NCI-H226 (cell line): Measurements from ENCODE around the gene HPSE2.

ENCODE experiments used
- DNase-seq: peaks from one replicate; pipeline ENCODE4 v3.0.0-alpha.2; 2015

The HPSE2 gene

DNA sequence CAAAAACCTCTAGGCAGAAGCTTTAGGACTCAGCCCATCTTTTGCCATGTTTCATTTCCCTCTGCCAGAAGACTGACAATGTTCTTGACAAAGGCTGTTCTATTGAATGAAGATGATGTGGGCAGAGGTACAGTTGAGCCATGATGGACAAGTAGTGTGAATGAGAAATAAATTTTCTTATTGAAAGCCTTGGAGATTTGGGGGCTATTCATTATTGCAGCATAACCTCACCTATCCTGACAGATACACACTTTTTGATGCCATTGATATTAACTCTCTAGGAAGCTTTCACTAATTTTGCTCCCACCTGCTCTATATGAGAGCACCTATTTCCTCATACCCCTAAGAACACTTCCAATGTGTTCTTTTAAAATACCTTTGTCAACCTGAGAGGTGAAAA lies 752.0 kb downstream of the HPSE2 start:
- no peak for DNase-seq

DNA sequence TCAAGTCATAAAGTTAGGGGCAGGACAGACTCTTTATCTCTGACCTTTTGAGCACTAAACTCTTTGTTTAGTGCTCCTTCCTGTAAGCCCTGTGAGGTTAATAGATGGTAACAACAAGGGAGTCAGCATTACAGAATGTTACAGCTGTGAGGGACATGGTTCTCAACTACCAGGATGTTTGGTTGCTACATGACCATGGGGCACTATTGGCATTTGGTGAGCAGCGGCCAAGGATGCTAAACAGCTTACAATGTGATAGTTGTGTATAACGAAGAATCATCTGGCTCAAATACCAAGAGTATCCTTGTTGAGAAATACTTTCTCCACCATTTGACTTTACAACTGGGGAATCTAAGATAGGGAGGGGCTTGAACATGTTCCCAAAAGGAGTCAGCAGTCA lies 753.6 kb downstream of the HPSE2 start:
- no peak for DNase-seq

DNA sequence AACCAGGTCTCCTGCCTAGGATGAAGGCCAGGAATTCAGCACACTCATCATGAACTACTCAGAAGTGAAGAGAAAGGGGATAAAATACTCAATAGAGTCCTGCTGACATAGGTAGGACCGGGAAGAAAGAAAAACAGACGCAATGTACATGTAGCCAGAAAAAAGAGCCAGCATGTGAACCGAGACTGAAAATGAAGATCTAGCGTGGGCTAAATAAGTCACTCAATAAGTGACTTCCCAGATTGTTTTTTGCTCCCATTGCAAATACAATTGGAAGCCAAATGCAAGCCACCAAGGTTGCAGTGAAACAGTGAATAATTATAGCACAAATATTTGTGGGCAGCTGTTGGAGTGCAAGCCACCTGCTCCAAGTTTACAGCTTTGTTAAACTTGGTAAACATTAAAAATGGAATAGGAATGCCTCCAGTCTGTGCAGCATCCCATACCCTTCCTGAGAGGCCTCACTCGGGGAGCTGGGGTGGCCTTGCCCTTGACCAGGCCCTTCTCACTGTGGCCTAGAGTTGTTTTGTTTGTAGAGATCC lies 754.2 kb downstream of the HPSE2 start:
- DNase-seq = no peak

DNA sequence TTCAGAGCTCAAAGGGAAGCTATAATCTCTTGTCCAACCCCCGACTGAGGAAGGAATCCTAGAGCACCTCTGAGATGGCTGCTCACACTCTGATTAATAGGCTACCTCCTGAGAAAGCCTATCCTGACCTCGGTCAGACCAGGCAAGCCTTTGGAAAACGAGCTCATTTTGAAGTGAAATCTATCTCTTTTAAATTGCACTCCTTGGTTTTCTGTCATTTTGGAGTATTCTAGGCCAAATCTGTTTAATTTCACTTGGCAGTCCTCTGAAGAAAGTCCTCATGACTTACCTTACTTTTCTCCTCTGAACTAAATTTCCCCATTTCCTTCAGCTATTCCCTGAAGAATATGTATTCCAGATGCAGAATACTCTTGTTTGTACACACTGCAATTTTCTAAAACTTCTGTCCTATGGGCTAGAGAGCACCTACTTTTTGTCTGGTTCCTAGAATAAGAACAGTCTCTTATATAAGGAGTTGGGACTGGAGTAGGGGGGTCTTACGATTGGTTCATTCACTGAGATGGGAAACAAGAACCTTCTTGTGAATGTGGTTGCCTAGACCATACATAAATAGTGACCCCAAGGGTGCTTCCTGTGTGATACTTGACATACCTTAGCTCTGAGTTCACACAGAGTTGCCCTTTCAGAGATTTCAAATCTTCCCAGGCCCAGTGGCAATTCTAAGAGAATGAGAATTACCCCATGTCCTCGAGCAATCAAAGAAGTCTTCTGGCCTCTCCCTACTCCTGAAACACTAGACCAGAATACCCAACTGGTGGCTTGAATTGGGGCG lies 757.0 kb downstream of the HPSE2 start:
- DNase-seq = peak; percentile 40

DNA sequence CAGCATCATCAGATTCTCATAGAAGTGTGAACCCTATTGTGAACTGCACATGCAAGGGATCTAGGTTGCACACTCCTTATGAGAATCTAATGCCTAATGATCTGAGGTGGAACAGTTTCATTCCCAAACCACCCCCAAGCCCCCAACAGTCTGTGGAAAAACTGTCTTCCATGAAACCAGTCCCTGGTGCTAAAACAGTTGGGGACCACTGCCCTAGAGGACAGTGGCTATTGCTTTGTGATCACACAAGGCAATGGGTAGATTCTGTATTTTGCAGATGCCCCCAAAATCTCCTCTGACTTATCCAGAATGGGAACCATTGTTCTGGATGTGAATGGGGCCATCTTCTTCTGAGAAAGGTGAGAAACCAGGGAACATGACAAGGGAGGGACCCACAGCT lies 757.8 kb downstream of the HPSE2 start:
- no peak for DNase-seq

DNA sequence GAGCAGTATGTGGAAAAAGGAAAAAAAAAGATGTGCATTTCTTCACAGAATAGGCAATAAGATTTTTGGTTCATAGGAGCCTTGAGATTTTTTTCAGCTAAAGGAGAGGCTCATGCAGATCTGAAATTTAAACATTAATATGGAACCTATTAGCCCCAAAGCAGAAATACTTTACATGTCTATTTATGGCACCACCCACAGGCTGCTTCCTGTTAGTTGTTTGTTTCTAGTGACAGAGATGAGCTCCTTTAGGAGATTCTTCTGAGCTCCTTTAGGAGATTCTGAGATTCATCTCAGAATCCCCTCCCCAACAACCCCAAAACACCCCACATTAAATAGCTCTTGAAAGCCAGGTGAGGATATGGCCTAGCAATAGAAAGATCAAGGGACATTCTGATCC lies 761.0 kb downstream of the HPSE2 start:
- no peak for DNase-seq

DNA sequence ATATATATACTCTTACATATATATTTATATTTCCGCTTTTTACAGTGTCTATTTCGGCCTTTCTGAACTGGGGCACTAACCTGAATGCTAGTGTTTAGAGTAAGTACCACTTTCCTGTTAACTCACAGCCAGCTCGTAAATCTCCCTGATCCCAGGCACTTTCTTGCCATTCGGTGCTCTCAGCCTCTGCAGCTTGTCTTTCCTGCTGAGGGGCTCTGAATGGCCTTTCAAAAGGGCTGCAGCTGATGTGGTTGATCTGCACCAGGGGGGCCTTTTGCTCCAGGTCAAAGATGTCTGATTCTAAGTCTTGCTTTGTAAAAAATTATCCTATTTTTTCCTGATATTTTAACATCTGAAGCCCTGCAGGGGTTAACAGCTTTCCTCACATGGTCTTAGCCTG lies 763.5 kb downstream of the HPSE2 start:
- DNase-seq = no peak

DNA sequence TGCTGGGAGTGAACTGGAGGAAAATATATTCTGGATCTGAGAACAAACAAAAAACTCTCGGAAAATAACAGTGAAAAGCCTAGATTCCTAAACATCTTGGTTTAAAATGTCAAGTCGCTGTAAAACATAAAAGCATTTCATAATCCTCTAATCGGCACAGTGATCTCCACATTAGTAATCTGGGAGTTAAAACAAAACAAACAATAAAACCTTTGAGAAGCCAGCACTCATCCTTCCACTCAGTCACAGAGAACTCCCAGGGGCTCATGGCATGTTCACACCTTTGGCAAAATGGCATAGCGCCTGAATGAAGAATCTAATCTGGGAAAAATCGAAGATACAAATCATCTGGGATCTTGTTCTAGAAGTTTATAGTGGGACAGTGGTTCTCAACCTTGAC lies 764.8 kb downstream of the HPSE2 start:
- DNase-seq = no peak

DNA sequence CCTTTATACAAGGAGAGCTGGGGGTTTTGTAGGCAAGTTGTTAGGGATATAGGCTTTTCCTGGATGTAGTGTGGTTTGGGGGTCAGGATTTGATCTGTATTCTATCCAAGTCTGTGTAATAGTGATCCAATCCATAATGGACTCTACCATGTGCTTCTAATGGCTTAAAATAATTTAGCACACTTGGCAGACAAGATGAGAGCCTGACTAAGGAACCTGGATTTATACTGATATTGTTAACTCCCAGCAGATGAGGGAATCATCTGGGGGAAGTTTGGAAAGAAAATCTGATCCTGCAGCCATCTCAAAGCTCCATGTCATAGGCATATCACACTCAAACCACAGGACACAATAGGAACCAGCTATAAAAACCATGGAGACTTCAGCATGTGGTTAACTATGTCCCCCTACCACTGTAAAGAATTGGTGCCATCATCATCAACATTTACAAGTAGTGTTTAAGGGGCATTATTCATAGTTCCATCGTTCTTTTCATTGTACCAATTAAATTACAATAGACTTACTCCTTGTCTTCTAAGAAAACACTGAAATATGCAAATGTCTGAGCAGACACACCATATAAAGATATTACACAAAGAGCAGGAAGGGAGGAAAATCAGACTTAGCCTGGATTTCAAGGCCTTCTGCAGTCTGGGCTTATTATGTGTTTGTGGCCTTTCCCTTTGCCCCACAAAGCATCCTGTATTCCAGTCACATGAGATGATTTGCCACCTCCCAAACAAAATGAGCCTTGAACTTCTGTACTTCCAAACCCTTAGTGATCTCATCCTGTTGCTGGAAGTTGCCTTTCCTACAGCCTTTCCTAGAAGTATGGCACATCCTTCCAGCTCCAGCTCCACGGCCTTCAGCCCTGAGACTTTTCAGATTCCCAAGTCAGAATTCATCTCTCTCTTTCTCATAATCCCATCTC lies 766.4 kb downstream of the HPSE2 start:
- DNase-seq = no peak

DNA sequence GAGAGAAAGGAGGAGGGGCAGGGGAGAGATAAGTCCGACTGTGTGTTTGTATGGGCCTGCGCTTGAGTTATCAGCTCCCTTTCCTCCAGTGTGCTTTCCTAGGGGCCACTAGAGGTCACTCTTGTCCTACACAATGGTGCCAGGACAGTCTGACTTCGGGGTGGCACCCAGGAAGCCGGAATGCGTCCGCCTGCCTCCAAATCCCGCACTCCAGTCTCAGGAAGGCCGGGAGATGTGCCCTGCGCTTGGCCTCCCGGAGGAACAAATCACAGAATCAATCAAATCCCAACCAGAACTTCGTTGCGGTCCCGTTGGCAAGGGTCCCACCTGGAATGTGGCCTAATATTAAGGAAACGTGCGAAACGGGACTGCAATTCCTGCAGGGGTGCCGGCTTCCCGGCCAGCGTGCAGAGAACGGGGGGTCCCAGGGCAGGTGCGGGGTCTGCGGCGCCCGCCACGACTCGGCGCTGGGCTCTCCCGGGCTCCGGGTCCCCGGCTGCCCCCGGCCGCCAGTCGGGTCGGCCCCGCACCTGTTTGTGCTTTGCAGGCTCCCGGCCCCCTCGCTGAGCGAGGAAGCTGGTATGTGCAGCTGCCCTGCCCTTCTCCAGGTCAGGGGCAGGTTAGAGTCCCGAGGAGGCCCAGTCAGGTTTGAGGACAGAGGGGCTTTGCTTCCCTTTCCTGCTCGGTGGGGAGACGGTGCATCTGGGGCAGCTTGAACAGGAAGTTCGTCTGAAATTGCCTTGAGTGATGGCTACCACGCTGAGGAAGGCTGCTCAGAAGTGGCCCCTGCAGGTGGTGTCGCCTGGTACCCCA lies 767.9 kb downstream of the HPSE2 start:
- DNase-seq = peak; percentile 75

DNA sequence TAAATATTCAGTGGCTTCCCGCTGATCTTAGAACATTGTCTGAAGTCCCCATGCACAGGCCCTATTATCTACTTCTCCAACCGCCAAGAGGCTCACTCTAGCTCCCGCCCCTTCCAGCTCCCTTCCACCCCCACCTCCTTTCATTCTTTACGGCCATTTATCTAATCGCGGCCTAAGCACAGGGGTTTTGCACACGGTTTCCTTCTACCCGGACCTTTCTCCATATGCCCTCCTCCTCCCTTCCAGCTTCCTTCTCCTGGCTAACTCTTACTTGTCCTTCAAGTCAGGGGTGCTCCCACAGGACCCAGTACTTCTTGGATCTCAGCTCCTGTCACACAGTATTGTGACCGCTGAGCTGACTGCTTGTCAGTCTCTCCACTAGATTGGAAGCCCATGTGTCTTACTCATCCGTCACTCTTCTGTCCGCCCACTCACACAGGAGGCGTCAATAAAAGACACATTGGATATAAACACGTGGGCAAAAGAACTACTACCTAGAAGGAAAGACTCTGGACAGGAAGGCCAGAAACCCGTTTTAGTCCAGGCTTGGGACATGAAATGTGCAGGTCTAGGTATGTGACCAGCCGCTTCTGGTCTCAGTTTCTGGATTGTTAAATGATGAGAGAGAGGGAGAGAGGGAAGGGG lies 768.7 kb downstream of the HPSE2 start:
- no peak for DNase-seq

DNA sequence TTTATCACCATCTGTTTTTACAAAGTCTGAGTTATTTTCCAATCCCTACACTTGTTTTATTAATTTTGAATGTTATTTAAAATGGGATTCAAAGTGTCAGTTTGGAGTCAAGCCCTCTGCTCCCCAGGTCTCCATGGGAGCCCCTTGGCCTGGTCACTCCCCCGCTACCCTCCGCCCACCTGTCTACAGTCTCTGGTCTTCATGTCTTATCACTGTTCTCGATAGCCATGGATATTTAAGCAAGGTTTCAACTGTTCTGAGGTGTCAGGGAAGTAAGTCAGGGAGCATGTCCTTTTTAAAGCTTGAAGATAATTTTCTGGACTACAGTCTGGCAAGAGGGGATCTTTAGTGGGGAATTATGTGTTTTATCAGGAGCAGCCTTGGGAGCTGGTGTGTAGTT lies 769.8 kb downstream of the HPSE2 start:
- DNase-seq = no peak

DNA sequence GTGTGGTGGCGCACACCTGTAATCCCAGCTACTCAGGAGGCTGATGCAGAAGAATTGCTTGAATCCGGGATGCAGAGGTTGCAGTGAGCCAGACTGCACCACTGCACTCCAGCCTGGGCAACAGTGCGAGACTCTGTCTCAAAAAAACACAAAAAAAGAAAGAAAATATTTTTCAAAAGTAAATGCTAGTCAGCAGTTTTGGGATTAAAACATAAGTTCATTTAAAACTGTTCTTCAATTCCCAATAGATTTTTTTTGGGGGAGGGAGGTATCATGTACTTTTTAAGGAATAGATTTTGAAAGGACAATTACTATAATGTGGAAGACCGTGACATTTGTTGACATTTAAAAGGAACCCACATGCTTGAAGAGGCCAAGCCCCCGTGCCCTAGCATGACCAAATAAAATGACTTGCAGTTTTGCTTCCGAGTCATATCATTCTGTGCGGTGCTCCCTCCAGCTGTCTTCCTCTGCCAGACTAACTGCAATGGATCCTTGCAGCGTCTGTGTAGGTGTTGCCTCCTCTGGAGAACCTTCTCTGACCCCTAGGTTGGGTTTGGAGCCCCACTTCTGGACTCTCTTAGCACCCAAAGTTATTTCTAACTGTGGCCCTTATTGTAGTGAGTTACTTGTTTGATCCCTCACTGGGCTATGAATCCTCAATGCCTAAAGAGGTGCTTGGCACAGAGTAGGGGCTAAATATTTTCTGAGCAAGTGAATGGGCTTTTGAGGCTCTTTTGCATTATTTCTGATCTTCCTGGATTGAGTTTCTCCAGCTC lies 771.5 kb downstream of the HPSE2 start:
- no peak for DNase-seq

DNA sequence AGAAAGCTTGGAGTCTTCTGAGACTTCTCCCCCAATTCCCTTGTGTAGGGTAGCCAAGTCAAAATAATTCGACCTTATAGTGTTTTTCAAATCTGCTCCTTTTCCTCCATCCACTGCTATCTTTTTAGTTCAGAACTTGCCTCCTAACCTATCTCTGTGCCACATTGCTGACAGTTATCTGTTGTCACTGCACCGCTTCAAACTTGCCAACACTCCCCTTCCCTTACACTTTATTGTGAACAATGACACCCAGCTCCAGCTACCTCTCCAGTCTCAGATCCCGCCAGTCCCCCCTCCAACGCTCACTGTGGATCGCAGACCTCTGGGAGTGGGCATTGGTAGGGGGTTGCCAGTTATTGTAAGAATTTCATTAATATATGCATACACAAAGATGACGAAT lies 772.6 kb downstream of the HPSE2 start:
- no peak for DNase-seq

DNA sequence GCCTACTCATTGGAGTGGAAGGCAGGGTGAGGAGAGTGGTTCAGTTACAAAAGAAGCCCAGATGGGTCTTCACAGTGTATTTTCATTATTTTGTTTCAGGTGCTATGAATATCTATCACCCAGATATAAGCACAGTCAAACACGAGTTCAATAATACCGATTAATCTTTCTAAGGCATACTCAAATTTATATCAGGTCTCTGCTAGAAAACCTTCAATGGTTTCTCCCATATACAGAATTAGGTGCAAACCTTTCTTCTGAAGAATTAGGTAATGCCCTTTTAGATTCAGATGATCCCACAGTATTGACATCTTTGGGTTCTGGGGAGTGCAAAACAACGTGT lies 774.2 kb downstream of the HPSE2 start:
- no peak for DNase-seq

DNA sequence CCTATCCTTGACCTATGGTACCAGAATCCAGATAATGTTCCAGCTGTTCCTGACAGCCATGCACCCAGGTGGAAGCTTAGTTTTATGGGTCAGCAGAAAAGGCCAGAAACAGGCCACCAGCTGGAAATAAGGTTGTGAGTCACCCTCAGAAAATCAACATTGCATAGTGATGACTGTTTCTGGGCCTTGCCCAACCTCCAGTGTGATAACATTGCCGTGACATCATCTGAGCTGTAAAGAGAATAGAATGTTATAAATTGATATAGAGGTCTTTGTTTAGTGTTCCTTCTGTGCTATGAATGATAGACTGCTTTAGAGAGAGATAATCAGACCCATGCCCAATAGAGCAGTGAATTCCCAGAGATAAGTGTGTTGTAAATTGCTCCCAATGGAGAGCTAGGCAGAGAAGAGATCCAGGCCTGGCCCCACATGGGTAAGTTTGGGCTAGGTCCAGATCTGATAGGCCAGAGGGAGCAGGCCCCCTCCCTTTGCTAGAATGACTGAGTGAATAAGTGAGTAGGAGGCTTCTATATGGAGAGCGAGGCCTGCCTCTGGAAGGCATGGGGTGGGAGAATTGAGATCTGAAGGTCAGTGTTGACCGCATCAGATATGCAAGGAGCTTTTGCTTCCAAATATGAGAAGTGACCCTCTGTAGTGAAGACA lies 774.7 kb downstream of the HPSE2 start:
- DNase-seq = peak; percentile 93

DNA sequence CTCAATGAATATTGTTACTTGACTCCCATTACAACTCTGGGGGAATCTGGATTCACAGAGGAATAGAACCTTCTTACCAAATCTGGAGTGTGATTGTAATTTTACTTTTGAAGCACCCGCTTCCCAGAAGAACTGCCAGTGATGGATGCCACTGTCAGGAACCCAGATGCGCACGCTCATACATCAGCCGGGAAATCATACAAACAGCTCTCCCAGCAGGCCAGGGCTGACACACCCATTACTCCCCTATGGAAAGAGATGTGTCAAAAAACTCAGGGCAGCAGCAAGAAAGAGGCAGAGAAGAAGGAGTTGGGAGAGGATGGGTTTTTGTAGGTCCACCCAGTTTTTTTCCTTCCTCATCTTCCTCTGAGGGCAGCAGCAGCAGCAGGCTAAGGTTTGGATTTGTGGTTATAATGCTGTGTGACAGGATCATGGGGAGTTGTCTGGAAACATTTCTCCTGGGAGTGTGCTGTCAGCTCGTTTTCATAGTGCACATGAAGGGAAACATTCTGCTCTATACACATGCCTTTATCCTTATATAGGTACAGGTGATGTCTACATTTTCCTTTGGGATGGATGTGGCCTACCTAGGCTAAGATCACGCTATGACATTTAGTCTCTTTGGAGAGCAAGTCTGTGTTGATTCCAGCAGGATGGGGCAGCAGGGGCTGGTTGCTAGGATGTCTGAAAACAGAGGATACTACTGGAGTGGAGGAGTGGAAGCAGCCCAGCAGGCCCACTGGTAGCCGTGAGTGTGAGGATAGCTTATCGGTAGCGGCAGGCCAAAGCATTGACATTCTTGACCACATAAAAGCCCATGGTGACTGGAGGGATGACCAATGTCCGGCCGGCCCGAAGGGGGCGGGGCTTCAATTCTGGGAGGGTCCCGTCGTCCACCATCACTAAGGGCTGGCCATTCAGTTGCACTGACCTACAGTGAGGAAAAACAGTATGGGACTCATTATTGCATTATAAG lies 776.6 kb downstream of the HPSE2 start:
- DNase-seq = no peak

DNA sequence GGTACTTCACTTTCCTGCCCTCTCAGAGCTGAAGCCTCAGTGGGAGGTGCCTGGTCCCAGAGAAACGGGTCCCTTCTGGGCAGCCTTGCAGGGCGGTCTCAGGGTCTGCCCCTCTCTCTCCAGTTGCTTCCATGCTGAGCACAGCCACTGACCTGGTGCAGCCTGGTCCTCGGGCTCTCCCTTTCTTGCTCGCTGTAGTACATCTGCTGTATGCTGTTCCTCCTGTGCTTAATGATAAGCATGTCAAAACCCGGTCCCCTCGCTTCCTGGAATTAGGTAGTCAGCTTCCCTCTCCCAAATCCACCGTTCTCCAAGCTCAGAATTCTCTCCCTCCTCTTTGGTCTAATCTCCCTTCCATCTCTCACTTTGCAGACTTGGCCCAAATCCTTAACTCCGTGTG lies 777.9 kb downstream of the HPSE2 start:
- no peak for DNase-seq

DNA sequence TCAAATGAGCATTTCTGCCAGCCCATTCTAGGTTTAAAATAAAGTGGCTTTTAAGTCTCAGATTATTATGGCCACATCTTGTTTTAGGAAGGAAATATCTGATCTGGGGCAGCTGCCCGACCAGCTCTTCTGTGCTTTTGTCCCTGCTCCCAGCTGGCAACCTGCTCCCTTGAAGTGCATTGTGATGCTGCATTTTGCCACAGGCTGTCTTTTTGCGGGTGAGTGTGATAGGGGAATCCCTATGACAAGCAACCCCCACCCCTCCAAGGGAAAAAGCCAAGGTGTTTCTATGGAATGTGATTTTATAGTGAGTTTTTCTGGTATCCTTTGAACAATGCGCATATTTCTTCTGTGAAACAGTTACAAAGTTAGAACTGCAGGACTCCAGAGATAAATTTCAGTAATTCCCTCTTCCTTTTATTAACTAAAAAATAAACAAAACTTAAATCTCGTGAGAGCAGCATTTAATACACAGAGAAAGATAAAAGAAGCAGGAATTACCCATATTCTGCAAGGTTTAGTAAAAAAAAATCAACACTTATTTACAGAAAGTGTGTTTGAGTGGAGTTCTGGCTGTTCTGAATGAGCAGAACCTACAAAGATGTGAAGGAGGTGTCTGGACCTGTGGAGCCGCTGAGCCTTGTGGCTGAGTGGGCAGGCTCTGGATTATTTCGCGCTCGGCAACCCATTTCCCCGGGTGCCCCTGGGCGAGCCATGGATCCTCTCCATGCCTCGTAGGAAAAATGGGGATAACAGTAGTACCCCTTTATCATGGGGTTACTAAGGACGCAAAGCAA lies 778.8 kb downstream of the HPSE2 start:
- no peak for DNase-seq
